Esophagus muscularis mucosa (tissue), 4 donors: ENCODE measurements around the gene OR4D9.

Source experiments
- CTCF ChIP-seq, 3 experiments: fragments of 200-600 bp in 2 of 3; fragments of 450-650 bp in 1 of 3; sonication (generic) in 2 of 3; IDR thresholded peaks; one replicate each; pipeline ENCODE4 v1.5.1; 2017 to 2019; ENCODE audit warnings: antibody characterized with exemption in 3 of 3, mild to moderate bottlenecking in 2 of 3, moderate library complexity in 1 of 3
- EP300 ChIP-seq: sonication (generic); formaldehyde crosslinking; IDR thresholded peaks from one replicate; pipeline ENCODE4 v1.6.1; 2017; ENCODE audit warnings: antibody characterized with exemption
- POLR2A ChIP-seq: fragments of 450-650 bp; IDR thresholded peaks from one replicate; pipeline ENCODE4 v1.6.1; 2017; ENCODE audit warnings: antibody characterized with exemption, moderate library complexity, mild to moderate bottlenecking, low read depth
- POLR2AphosphoS5 ChIP-seq, 2 donors: sonication (generic); formaldehyde crosslinking; IDR thresholded peaks; one replicate each; pipeline ENCODE4 v1.6.1; 2017; ENCODE audit warnings: antibody characterized with exemption in 2 of 2

- TF ChIP-seq CTCF (IDR thresholded peaks at IDR 0.05) (no peak), POLR2A (no peak), EP300 (no peak), POLR2AphosphoS5 (IDR thresholded peaks at IDR 0.05) (no peak)
These were observed 21.3 kb downstream of the OR4D9 start for GRCh38 chr11:59532620-59533019.
